SK-N-MC (cell line): ENCODE data around the gene RHPN2.

Source experiments
- EZH2 ChIP-seq: fragments of 200-600 bp; sonication (generic); IDR thresholded peaks from one replicate; pipeline ENCODE4 v1.6.1; 2017; ENCODE audit warnings: antibody characterized with exemption
- POLR2AphosphoS5 ChIP-seq: IDR thresholded peaks from 2 replicates; pipeline ENCODE4 v1.6.1; 2012; ENCODE audit warnings: mild to moderate bottlenecking, low read depth, low read length, borderline replicate concordance

GRCh38 chr19:32997716-32998355 lies 66.9 kb downstream of the RHPN2 start:
- TF ChIP-seq EZH2 (no peak), POLR2AphosphoS5 (no peak)
